Thymus (tissue), 11 donors: ENCODE results near the gene SLC39A1. TPM values are rescaled to one million over a fixed set of nuclear protein-coding genes. Genes with fewer than 3 reads are reported as not detected.

Experiments
- DNase-seq, 9 donors: peaks; one replicate each; pipeline ENCODE4 v3.0.0-alpha.2; 2013; ENCODE audit warnings: low spot score in 9 of 9, low read depth in 6 of 9, missing footprints in 1 of 9
- H3K27ac ChIP-seq, 2 donors: one replicate each; pipeline ENCODE4 v1.5.1; 2013; ENCODE audit warnings: control low read depth in 1 of 2, low read depth in 1 of 2, low read length in 1 of 2, mild to moderate bottlenecking in 1 of 2, moderate library complexity in 1 of 2
- H3K27me3 ChIP-seq, 2 donors: one replicate each; pipeline ENCODE4 v1.5.1; 2013; ENCODE audit warnings: low read length in 1 of 2; ENCODE audit not compliant: control insufficient read depth in 2 of 2, insufficient read depth in 1 of 2
- H3K36me3 ChIP-seq, 2 donors: one replicate each; pipeline ENCODE4 v1.5.1; 2013; ENCODE audit warnings: low read length in 1 of 2, mild to moderate bottlenecking in 1 of 2, moderate library complexity in 1 of 2; ENCODE audit not compliant: control insufficient read depth in 2 of 2, insufficient read depth in 2 of 2
- H3K4me1 ChIP-seq, 2 donors: one replicate each; pipeline ENCODE4 v1.5.1; 2013; ENCODE audit warnings: low read length in 2 of 2; ENCODE audit not compliant: control insufficient read depth in 2 of 2, insufficient read depth in 2 of 2
- H3K4me3 ChIP-seq, 2 donors: one replicate each; pipeline ENCODE4 v1.5.1; 2013; ENCODE audit warnings: low read length in 2 of 2, control low read depth in 1 of 2, mild to moderate bottlenecking in 1 of 2
- H3K9me3 ChIP-seq, 2 donors: one replicate each; pipeline ENCODE4 v1.5.1; 2013; ENCODE audit warnings: low read length in 1 of 2, mild to moderate bottlenecking in 1 of 2; ENCODE audit not compliant: control insufficient read depth in 2 of 2, insufficient read depth in 1 of 2
- WGBS: extraction: QIAGEN DNeasy Blood & Tissue Kit; methylation state at CpG from one replicate; pipeline ENCODE4 v1.1.7; 2013; 5-methylcytosine and 5-hydroxymethylcytosine counted together
- polyA plus RNA-seq: library from polyadenylated mRNA; stranded (reverse); fragments of 200-250 nt; gene quantifications from one replicate; pipeline ENCODE4 v1.2.3, GENCODE V29; 2013
- total RNA-seq: library from RNA; stranded (reverse); fragments of 120-200 nt; gene quantifications from one replicate; pipeline ENCODE4 v1.2.4, GENCODE V29; 2013
- donor health status: healthy.

SLC39A1 gene
- total and polyA plus RNA-seq, 2 donors = 33.8 to 44.9 TPM

GRCh38 chr1:153929981-153930948, 33.1 kb downstream of the SLC39A1 start:
- Histone ChIP-seq H3K27me3 (no peaks in the 10 kb centered on the region), H3K27ac (no peak overlapping the region), H3K36me3 (peaks cover 47 to 60% of the 10 kb centered on the region in 2 donors), H3K9me3 (no peaks in the 10 kb centered on the region), H3K4me1 (no peaks in the 10 kb centered on the region), H3K4me3 (no peak overlapping the region)
- 96% methylated on average over 14 of the region's 14 CpGs for WGBS
- DNase-seq = no peak

- 93% methylated on average over 5 of the region's 5 CpGs for WGBS
- H3K27me3 ChIP-seq = no peaks in the 10 kb centered on the region
- H3K4me3 ChIP-seq = no peak overlapping the region
- no peak for DNase-seq
- peaks cover 0 to 2% of the 10 kb centered on the region in 2 donors for H3K4me1 ChIP-seq
- H3K36me3 ChIP-seq = peaks cover 41 to 52% of the 10 kb centered on the region in 2 donors
- no peak overlapping the region for H3K27ac ChIP-seq
- no peaks in the 10 kb centered on the region for H3K9me3 ChIP-seq
These were observed 33.9 kb downstream of the SLC39A1 start for GRCh38 chr1:153929426-153929825.

- peaks cover 2 to 7% of the 10 kb centered on the region in 2 donors for H3K4me1 ChIP-seq
- no peak overlapping the region for H3K4me3 ChIP-seq
- H3K36me3 ChIP-seq = peaks cover 35 to 48% of the 10 kb centered on the region in 2 donors
- no peak overlapping the region for H3K27ac ChIP-seq
- WGBS = 95% methylated on average over 4 of the region's 4 CpGs
- no peaks in the 10 kb centered on the region for H3K9me3 ChIP-seq
- DNase-seq = no peak
- no peaks in the 10 kb centered on the region for H3K27me3 ChIP-seq
These were observed 34.5 kb downstream of the SLC39A1 start for GRCh38 chr1:153928791-153929341.

- no peak for DNase-seq
- peaks cover 29 to 42% of the 10 kb centered on the region in 2 donors for H3K36me3 ChIP-seq
- no peak overlapping the region for H3K4me3 ChIP-seq
- no peak overlapping the region for H3K27ac ChIP-seq
- WGBS = 98% methylated on average over 1 of the region's 1 CpG
- no peaks in the 10 kb centered on the region for H3K27me3 ChIP-seq
- peaks cover 2 to 9% of the 10 kb centered on the region in 2 donors for H3K4me1 ChIP-seq
- no peaks in the 10 kb centered on the region for H3K9me3 ChIP-seq
These were observed 35.1 kb downstream of the SLC39A1 start for GRCh38 chr1:153928245-153928644.

- H3K36me3 ChIP-seq = peaks cover 15 to 28% of the 10 kb centered on the region in 2 donors
- no peak for DNase-seq
- 96% methylated on average over 4 of the region's 4 CpGs for WGBS
- peaks cover 5 to 14% of the 10 kb centered on the region in 2 donors for H3K4me1 ChIP-seq
- H3K27me3 ChIP-seq = no peaks in the 10 kb centered on the region
- no peak overlapping the region for H3K27ac ChIP-seq
- no peaks in the 10 kb centered on the region for H3K9me3 ChIP-seq
- H3K4me3 ChIP-seq = no peak overlapping the region
These were observed 36.9 kb downstream of the SLC39A1 start for GRCh38 chr1:153926405-153926804.

GRCh38 chr1:153922972-153923925, 40.1 kb downstream of the SLC39A1 start, which contains the start of gene GATAD2B:
GATAD2B (minus strand) TSS chr1:153922972; CDS start chr1:153828347, 94,625 bp downstream.
- DNase-seq = peak; percentile 99 to 100 (median 100)
- H3K4me3 ChIP-seq = peak within 1 kb of the TSS; percentile 83 to 89
- no peaks in the 10 kb centered on the region for H3K9me3 ChIP-seq
- peaks cover 28 to 36% of the 10 kb centered on the region in 2 donors for H3K4me1 ChIP-seq
- no peaks in the 10 kb centered on the region for H3K27me3 ChIP-seq
- WGBS = under 1% methylated on average over 53 of the region's 53 CpGs
- peaks cover 0 to 12% of the 10 kb centered on the region in 2 donors for H3K36me3 ChIP-seq
- peak within 1 kb of the TSS; percentile 97 to 98 for H3K27ac ChIP-seq

- Histone ChIP-seq H3K36me3 (peaks cover 3 to 17% of the 10 kb centered on the region in 2 donors), H3K27me3 (no peaks in the 10 kb centered on the region), H3K9me3 (no peaks in the 10 kb centered on the region), H3K4me3 (peak overlapping the region; percentile 83 to 89), H3K27ac (peak overlapping the region; percentile 97 to 98), H3K4me1 (peaks cover 28 to 36% of the 10 kb centered on the region in 2 donors)
- under 1% methylated on average over 83 of the region's 86 CpGs for WGBS
- peak in 7 of 9 donors; percentile 27 to 90 (median 73) for DNase-seq
These were observed 41.0 kb downstream of the SLC39A1 start for GRCh38 chr1:153922076-153922971.

- H3K4me1 ChIP-seq = peaks cover 28 to 36% of the 10 kb centered on the region in 2 donors
- H3K9me3 ChIP-seq = no peaks in the 10 kb centered on the region
- peak overlapping the region; percentile 83 to 89 for H3K4me3 ChIP-seq
- H3K36me3 ChIP-seq = peaks cover 3 to 17% of the 10 kb centered on the region in 2 donors
- peak in 1 of 9 donors; percentile 8 for DNase-seq
- H3K27me3 ChIP-seq = no peaks in the 10 kb centered on the region
- peak overlapping the region; percentile 81 to 97 for H3K27ac ChIP-seq
- 4% methylated on average over 10 of the region's 10 CpGs for WGBS
These were observed 41.6 kb downstream of the SLC39A1 start for GRCh38 chr1:153921803-153922075.
